Spleen (tissue), 11 donors: ENCODE measurements around the gene ST8SIA2. TPM values are rescaled to one million over a fixed set of nuclear protein-coding genes. Genes with fewer than 3 reads are reported as not detected.

ENCODE experiments used
- DNase-seq: peaks from one replicate; pipeline ENCODE4 v3.0.0-alpha.2; 2020
- H3K27ac ChIP-seq, 8 donors: fragments of 200-600 bp; sonication (generic) in 7 of 8; 1 replicate in 4 of 8; 2 replicates in 4 of 8; pipeline versions ENCODE4 v1.5.0 to v1.8.0; 2016 to 2021; ENCODE audit warnings: inconsistent platforms in 4 of 8, mild to moderate bottlenecking in 4 of 8, moderate library complexity in 1 of 8
- H3K27me3 ChIP-seq, 7 donors: fragments of 200-600 bp; sonication (generic) in 6 of 7; replicated peaks in 1 of 7; 1 replicate in 4 of 7; 2 replicates in 3 of 7; pipeline versions ENCODE4 v1.5.0 to v1.8.0; 2016 to 2021; ENCODE audit warnings: inconsistent platforms in 3 of 7, mild to moderate bottlenecking in 1 of 7
- H3K36me3 ChIP-seq, 6 donors: fragments of 200-600 bp; sonication (generic) in 5 of 6; 1 replicate in 4 of 6; 2 replicates in 2 of 6; pipeline versions ENCODE4 v1.5.0 to v1.8.0; 2016 to 2021; ENCODE audit warnings: inconsistent platforms in 2 of 6
- H3K4me1 ChIP-seq, 6 donors: fragments of 200-600 bp; sonication (generic) in 5 of 6; 1 replicate in 3 of 6; 2 replicates in 3 of 6; pipeline versions ENCODE4 v1.5.0 to v1.8.0; 2016 to 2021; ENCODE audit warnings: inconsistent platforms in 3 of 6
- H3K4me3 ChIP-seq, 8 donors: fragments of 200-600 bp; sonication (generic) in 7 of 8; 1 replicate in 4 of 8; 2 replicates in 4 of 8; pipeline versions ENCODE4 v1.5.0 to v1.8.0; 2016 to 2021; ENCODE audit warnings: inconsistent platforms in 4 of 8, mild to moderate bottlenecking in 4 of 8, moderate library complexity in 2 of 8
- H3K9me3 ChIP-seq, 8 donors: fragments of 200-600 bp; sonication (generic) in 7 of 8; 1 replicate in 4 of 8; 2 replicates in 4 of 8; pipeline versions ENCODE4 v1.5.0 to v1.8.0; 2016 to 2021; ENCODE audit warnings: inconsistent platforms in 4 of 8
- CTCF ChIP-seq, 11 experiments: fragments of 200-600 bp in 7 of 11; fragments of 450-650 bp in 4 of 11; sonication (generic) in 4 of 11; IDR thresholded peaks in 8 of 11; conservative IDR thresholded peaks in 3 of 11; 1 replicate in 7 of 11; 2 replicates in 4 of 11; pipeline versions ENCODE4 v1.4.0 to v1.8.0; 2016 to 2021; ENCODE audit warnings: antibody characterized with exemption in 11 of 11, inconsistent platforms in 4 of 11, mild to moderate bottlenecking in 1 of 11
- POLR2A ChIP-seq, 3 donors: fragments of 450-650 bp; IDR thresholded peaks; one replicate each; pipeline ENCODE4 v1.5.1; 2017; ENCODE audit warnings: antibody characterized with exemption in 3 of 3, mild to moderate bottlenecking in 1 of 3
- POLR2AphosphoS5 ChIP-seq, 3 donors: sonication (generic); formaldehyde crosslinking; IDR thresholded peaks; one replicate each; pipeline ENCODE4 v1.5.1; 2017; ENCODE audit warnings: antibody characterized with exemption in 3 of 3
- WGBS, 5 donors: extraction: QIAGEN DNeasy Blood & Tissue Kit in 3 of 5; methylation state at CpG; one replicate each; pipeline versions ENCODE4 v1.1.5 to v1.1.7; 2013 to 2018; 5-methylcytosine and 5-hydroxymethylcytosine counted together
- intact Hi-C: fragments of 100-400 bp; cut with DNase I; formaldehyde crosslinking; loops from one replicate; pipeline ENCODE4 v1.15.0; 2023; ENCODE audit warnings: low total_unique reads
- polyA plus RNA-seq, 3 donors: library from polyadenylated mRNA; stranded (reverse); fragments of 200-250 nt; gene quantifications; one replicate each; pipeline ENCODE4 v1.2.1, GENCODE V29; 2013
- total RNA-seq, 7 donors: library from RNA; depleted of rRNA in 3 of 7; stranded (reverse); fragments of >200 nt in 3 of 7; fragmentation: NEBNext Ultra II Directional in 4 of 7; extraction: Animal tissue kit (Norgen Biotek cat#: 25700) in 4 of 7; gene quantifications; one replicate each; pipeline versions ENCODE4 v1.1.0 to v1.2.1, GENCODE V29; 2016 to 2021
- donor health status: healthy with polysubstance abuse.
- donor health status: DM: no; HTN: no; CAD: no; lungs with moderate emphysema.
- donor health status: DM: no; HTN: no; CAD: no.
- donor health status: Bipolar disorder and iron deficiency.
- donor health status: healthy.
- donor health status: DM: no; HTN: no; CAD: no.
- donor health status: DM: yes; HTN: yes; CAD: no.

Gene ST8SIA2
- total and polyA plus RNA-seq, 10 donors = not detected

GRCh38 chr15:92400980-92401787 lies 7.5 kb downstream of the ST8SIA2 start:
- DNase-seq = no peak
- TF ChIP-seq CTCF (IDR thresholded peaks at IDR 0.05 in 8 of 11, conservative IDR thresholded peaks at IDR 0.05 in 3 of 11) = no peak
- TF ChIP-seq POLR2A (IDR thresholded peaks at IDR 0.05) = no peak
- no peak for TF ChIP-seq POLR2AphosphoS5 (IDR thresholded peaks at IDR 0.05)

GRCh38 chr15:92402751-92403150 lies 9.1 kb downstream of the ST8SIA2 start:
- Histone ChIP-seq H3K9me3 (no peaks in the 10 kb centered on the region), H3K36me3 (no peaks in the 10 kb centered on the region), H3K27ac (no peak overlapping the region), H3K27me3 (peaks cover 0 to 57% (median 2%) of the 10 kb centered on the region in 7 donors), H3K4me3 (no peak overlapping the region), H3K4me1 (no peaks in the 10 kb centered on the region)
- 82 to 91% (median 86%) methylated on average over 5 of the region's 5 CpGs for WGBS, 5 donors
- TF ChIP-seq CTCF (IDR thresholded peaks at IDR 0.05 in 8 of 11, conservative IDR thresholded peaks at IDR 0.05 in 3 of 11) = no peak
- no peak for TF ChIP-seq POLR2AphosphoS5 (IDR thresholded peaks at IDR 0.05)
- no peak for TF ChIP-seq POLR2A (IDR thresholded peaks at IDR 0.05)
- intact Hi-C loops = no loop called here
- DNase-seq = no peak

More at GRCh38 chr15:92400980-92401787, 7.5 kb downstream of the ST8SIA2 start:
- no peaks in the 10 kb centered on the region for H3K4me1 ChIP-seq
- no peaks in the 10 kb centered on the region for H3K9me3 ChIP-seq
- H3K27me3 ChIP-seq = peaks cover 0 to 73% (median 13%) of the 10 kb centered on the region in 7 donors
- no peaks in the 10 kb centered on the region for H3K36me3 ChIP-seq
- intact Hi-C loops = no loop called here
- WGBS, 5 donors = 67 to 76% (median 73%) methylated on average over 22 to 26 of the region's 26 CpGs
- H3K4me3 ChIP-seq = no peak overlapping the region
- no peak overlapping the region for H3K27ac ChIP-seq

- DNase-seq = no peak
- TF ChIP-seq POLR2AphosphoS5 (IDR thresholded peaks at IDR 0.05) (no peak), CTCF (IDR thresholded peaks at IDR 0.05 in 8 of 11, conservative IDR thresholded peaks at IDR 0.05 in 3 of 11) (no peak), POLR2A (IDR thresholded peaks at IDR 0.05) (no peak)
- Histone ChIP-seq H3K4me3 (no peak overlapping the region), H3K27me3 (peaks cover 0 to 48% (median 0%) of the 10 kb centered on the region in 7 donors), H3K4me1 (no peaks in the 10 kb centered on the region), H3K27ac (no peak overlapping the region), H3K9me3 (no peaks in the 10 kb centered on the region), H3K36me3 (no peaks in the 10 kb centered on the region)
- intact Hi-C loops = no loop called here
- 79 to 91% (median 81%) methylated on average over 5 of the region's 5 CpGs for WGBS, 5 donors
Observed at GRCh38 chr15:92405942-92406341, 12.3 kb downstream of the ST8SIA2 start.

- intact Hi-C loops = no loop called here
- no peaks in the 10 kb centered on the region for H3K36me3 ChIP-seq
- H3K27ac ChIP-seq = no peak overlapping the region
- no peaks in the 10 kb centered on the region for H3K9me3 ChIP-seq
- TF ChIP-seq POLR2A (IDR thresholded peaks at IDR 0.05) = no peak
- no peak for TF ChIP-seq CTCF (IDR thresholded peaks at IDR 0.05 in 8 of 11, conservative IDR thresholded peaks at IDR 0.05 in 3 of 11)
- no peak for TF ChIP-seq POLR2AphosphoS5 (IDR thresholded peaks at IDR 0.05)
- H3K27me3 ChIP-seq = peaks cover 0 to 39% (median 0%) of the 10 kb centered on the region in 7 donors
- no peak overlapping the region for H3K4me3 ChIP-seq
- no peaks in the 10 kb centered on the region for H3K4me1 ChIP-seq
- 72 to 87% (median 86%) methylated on average over 6 of the region's 6 CpGs for WGBS, 5 donors
- no peak for DNase-seq
Observed at GRCh38 chr15:92407321-92407720, 13.6 kb downstream of the ST8SIA2 start.
